8988T (cell line): ENCODE measurements around the gene USP53.
"Not testable (repeated sequence)": the region's sequence is repeated elsewhere in the genome, so short reads cannot be mapped to it uniquely, and the experiment has no call there.

Source experiments
- DNase-seq: peaks from one replicate; pipeline ENCODE4 v3.0.0; 2011

Gene USP53

GRCh38 chr4:119212234-119212963 is at the start of gene USP53:
Gene USP53, plus strand, starts transcription at chr4:119212713. Its CDS starts 27,047 bp downstream, at chr4:119239760.
- DNase-seq: peak; percentile 67

- DNase-seq: no peak
Measured at GRCh38 chr4:119165767-119166166, 46.7 kb upstream of the USP53 start.

- DNase-seq: no peak
Measured at GRCh38 chr4:119170195-119170594, 42.3 kb upstream of the USP53 start.

GRCh38 chr4:119172223-119172622 is 40.3 kb upstream of the USP53 start:
- no peak for DNase-seq

- DNase-seq: not testable (repeated sequence)
Measured at GRCh38 chr4:119173729-119174361, 38.7 kb upstream of the USP53 start.

- no peak for DNase-seq
Measured at GRCh38 chr4:119179011-119179410, 33.5 kb upstream of the USP53 start.

- no peak for DNase-seq
Measured at GRCh38 chr4:119184128-119184527, 28.4 kb upstream of the USP53 start.

GRCh38 chr4:119189638-119190037 is 22.9 kb upstream of the USP53 start:
- no peak for DNase-seq

GRCh38 chr4:119190354-119190753 is 22.2 kb upstream of the USP53 start:
- DNase-seq: no peak

- no peak for DNase-seq
Measured at GRCh38 chr4:119191505-119191904, 21.0 kb upstream of the USP53 start.

GRCh38 chr4:119197772-119198212 is 14.7 kb upstream of the USP53 start:
- DNase-seq: no peak

GRCh38 chr4:119204916-119205315 is 7.6 kb upstream of the USP53 start:
- no peak for DNase-seq

GRCh38 chr4:119205690-119206089 is 6.8 kb upstream of the USP53 start:
- DNase-seq: no peak

- no peak for DNase-seq
Measured at GRCh38 chr4:119206178-119206577, 6.3 kb upstream of the USP53 start.

GRCh38 chr4:119207051-119207450 is 5.5 kb upstream of the USP53 start:
- DNase-seq: no peak

- no peak for DNase-seq
Measured at GRCh38 chr4:119209077-119209476, 3.4 kb upstream of the USP53 start.

GRCh38 chr4:119209586-119209985 is 2.9 kb upstream of the USP53 start:
- DNase-seq: no peak

- DNase-seq: no peak
Measured at GRCh38 chr4:119210775-119211174, 1.7 kb upstream of the USP53 start.

GRCh38 chr4:119211867-119212233 is 663 bp upstream of the USP53 start:
- DNase-seq: no peak

GRCh38 chr4:119212964-119213606 is 572 bp downstream of the USP53 start:
- peak; percentile 17 for DNase-seq

GRCh38 chr4:119218093-119218492 is 5.6 kb downstream of the USP53 start:
- DNase-seq: no peak

GRCh38 chr4:119221412-119221811 is 8.9 kb downstream of the USP53 start:
- DNase-seq: no peak

- no peak for DNase-seq
Measured at GRCh38 chr4:119227690-119228089, 15.2 kb downstream of the USP53 start.

- no peak for DNase-seq
Measured at GRCh38 chr4:119228406-119228805, 15.9 kb downstream of the USP53 start.
